ENCODE measurements around the gene MSTN. TPM values are rescaled to one million over a fixed set of nuclear protein-coding genes. Genes with fewer than 3 reads are reported as not detected.

The MSTN gene
- total and polyA plus RNA-seq, 2 of the 4 experiments (the other 2 are of a cell fraction) = under 0.01 TPM; not detected in 1

- 100% methylated on average over 1 of the region's 2 CpGs; no CpG with 5 or more reads in 1 of the 2 experiments for WGBS, 2 experiments (ENCODE audit: extremely low coverage in 2 of 2, insufficient read length in 1 of 2)
Measured at GRCh38 chr2:190090148-190090547, 27.6 kb upstream of the MSTN start.

More at GRCh38 chr2:190090148-190090547, 27.6 kb upstream of the MSTN start:
- no peak overlapping the region for H3K18ac ChIP-seq (ENCODE audit: low read depth, low read length)
- no peak overlapping the region for H2BK120ac ChIP-seq (ENCODE audit: low read depth, low read length)
- no peaks in the 10 kb centered on the region for H3K9me1 ChIP-seq (ENCODE audit: insufficient read depth, low read length)
- BruUV-seq (replicated peaks) = no TSS peak
- H2AK5ac ChIP-seq (ENCODE audit: low read depth, low read length) = no peak overlapping the region
- H3K9me3 ChIP-seq (ENCODE audit: control insufficient read depth, insufficient read depth, low read length) = no peaks in the 10 kb centered on the region
- intact Hi-C loops (cut with micrococcal nuclease) (no loop called here), dilution Hi-C loops (cut with HindIII; ENCODE audit: low sequenced_read_pairs, unreplicated experiment) (no loop called here), in situ Hi-C loops (cut with MboI; ENCODE audit: low sequenced_read_pairs) (loop anchor here (5.0 to 10.0 kb wide), 2 partner anchors 195 to 417 kb away; no protein-coding TSS in a partner anchor)
- no peak overlapping the region for H3K4me2 ChIP-seq (ENCODE audit: low read depth, low read length)
- no peak overlapping the region for H2BK20ac ChIP-seq (ENCODE audit: low read depth, low read length)
- no peak overlapping the region for H3K27ac ChIP-seq (ENCODE audit: insufficient read depth, low read length)
- no peak overlapping the region for H3K56ac ChIP-seq (ENCODE audit: extremely low read depth, insufficient read depth, low read length)
- no peak overlapping the region for H3K4me3 ChIP-seq (ENCODE audit: insufficient read depth, low read depth, low read length)
- no peaks in the 10 kb centered on the region for H4K20me1 ChIP-seq (ENCODE audit: insufficient read depth, low read length)
- ChIA-PET CTCF (no interaction called here), POLR2A (ENCODE audit: unreplicated experiment) (no interaction called here)
- H4K8ac ChIP-seq (ENCODE audit: low read depth in 2 of 2, low read length in 2 of 2) = no peak overlapping the region
- peaks cover 2% of the 10 kb centered on the region; the same call in 1 of the 2 replicates for H3K27me3 ChIP-seq (ENCODE audit: control insufficient read depth, insufficient read depth, low read length)
- H4K5ac ChIP-seq (ENCODE audit: low read depth, low read length) = no peak overlapping the region
- no peak overlapping the region for H3K14ac ChIP-seq (replicated peaks; ENCODE audit: low read depth, low read length)
- no peak for TF ChIP-seq MAZ (IDR thresholded peaks at IDR 0.05; ENCODE audit: borderline replicate concordance, low read depth, low read length)
- no peak for TF ChIP-seq USF2 (IDR thresholded peaks at IDR 0.05; ENCODE audit: low read depth, low read length)
- TF ChIP-seq NFE2L2 (IDR thresholded peaks at IDR 0.05; ENCODE audit: low read depth, low read length) = no peak
- TF ChIP-seq ELK1 (IDR thresholded peaks at IDR 0.05; ENCODE audit: borderline replicate concordance, low read depth, low read length) = no peak
- no peak for TF ChIP-seq CTCF (conservative IDR thresholded peaks at IDR 0.05; ENCODE audit: low read depth, low read length)
- TF ChIP-seq BHLHE40 (IDR thresholded peaks at IDR 0.05; ENCODE audit: low read depth, low read length) = no peak
- no peak for TF ChIP-seq POLR2A (IDR thresholded peaks at IDR 0.05; ENCODE audit: low read depth, low read length)
- TF ChIP-seq MXI1 (IDR thresholded peaks at IDR 0.05; ENCODE audit: borderline replicate concordance, low read depth, low read length) = no peak
- TF ChIP-seq CEBPB (IDR thresholded peaks at IDR 0.05; ENCODE audit: low read depth, low read length) = no peak
- TF ChIP-seq SMC3 (IDR thresholded peaks at IDR 0.05; ENCODE audit: low read depth, low read length) = no peak
- TF ChIP-seq RFX5 (IDR thresholded peaks at IDR 0.05; ENCODE audit: low read depth, low read length) = no peak
- no peak for TF ChIP-seq FOS (IDR thresholded peaks at IDR 0.05; ENCODE audit: low read depth, low read length)
- no peak for TF ChIP-seq RCOR1 (IDR thresholded peaks at IDR 0.05; ENCODE audit: insufficient replicate concordance, low read length)
- no peak for TF ChIP-seq RAD21 (IDR thresholded peaks at IDR 0.05; ENCODE audit: low read length)
- TF ChIP-seq CHD1 (IDR thresholded peaks at IDR 0.05; ENCODE audit: low read depth, low read length) = no peak
- no peak for TF ChIP-seq MAFK (IDR thresholded peaks at IDR 0.05; ENCODE audit: low read depth, low read length)
- ATAC-seq (ENCODE audit: low read depth) = no peak
- H2BK15ac ChIP-seq (ENCODE audit: low read depth, low read length) = no peak overlapping the region
- H3K4ac ChIP-seq (ENCODE audit: low read depth, low read length) = no peak overlapping the region
- H3K79me1 ChIP-seq (ENCODE audit: low read depth in 1 of 2, low read length in 2 of 2) = no peaks in the 10 kb centered on the region
- DNase-seq = no peak
- no peaks in the 10 kb centered on the region; the same call in 1 of the 2 replicates for H3K4me1 ChIP-seq (ENCODE audit: control insufficient read depth, insufficient read depth, low read length)
- H2AFZ ChIP-seq (replicated peaks; ENCODE audit: low read length, poor library complexity) = no peak overlapping the region
- H2AK9ac ChIP-seq (replicated peaks; ENCODE audit: low read depth, low read length, poor library complexity) = no peak overlapping the region
- H3K23ac ChIP-seq (ENCODE audit: low read depth, low read length) = no peak overlapping the region
- no peak overlapping the region for H2BK5ac ChIP-seq (ENCODE audit: low read depth, low read length, poor library complexity, severe bottlenecking)
- no peak overlapping the region for H3K9ac ChIP-seq (ENCODE audit: low read depth, low read length)
- H4K91ac ChIP-seq (ENCODE audit: insufficient read depth, low read depth, low read length) = no peak overlapping the region
- H3K36me3 ChIP-seq (ENCODE audit: control insufficient read depth, insufficient read depth, low read length) = no peaks in the 10 kb centered on the region
